ENCODE results near the gene ZNF181.

The ZNF181 gene

GRCh38 chr19:34767951-34768350 lies 33.9 kb downstream of the ZNF181 start:
- Histone ChIP-seq H3K9me3 (ENCODE audit: control insufficient read depth, insufficient read depth, low read length) (no peaks in the 10 kb centered on the region), H3K4me3 (ENCODE audit: low read depth, low read length) (no peak overlapping the region), H3K36me3 (ENCODE audit: control insufficient read depth, insufficient read depth, low read length) (peaks cover 3% of the 10 kb centered on the region), H3K4me1 (ENCODE audit: control insufficient read depth, insufficient read depth, low read length) (no peaks in the 10 kb centered on the region), H3K9ac (ENCODE audit: low read depth, low read length) (no peak overlapping the region), H3K27me3 (ENCODE audit: control insufficient read depth, insufficient read depth, low read length) (peaks cover 8% of the 10 kb centered on the region)

- Histone ChIP-seq H3K4me3 (ENCODE audit: low read depth, low read length) (peak within 1 kb of the TSS; percentile 91), H3K27me3 (ENCODE audit: control insufficient read depth, insufficient read depth, low read length) (peaks cover 10% of the 10 kb centered on the region), H3K9ac (ENCODE audit: low read depth, low read length) (peak within 1 kb of the TSS; percentile 58), H3K4me1 (ENCODE audit: control insufficient read depth, insufficient read depth, low read length) (no peaks in the 10 kb centered on the region), H3K9me3 (ENCODE audit: control insufficient read depth, insufficient read depth, low read length) (no peaks in the 10 kb centered on the region), H3K36me3 (ENCODE audit: control insufficient read depth, insufficient read depth, low read length) (no peaks in the 10 kb centered on the region)
These were observed 38.9 kb downstream of the ZNF181 start, which contains the start of gene ZNF599 for GRCh38 chr19:34772697-34773554. Gene ZNF599 (minus strand): TSS chr19:34773215. CDS start chr19:34772841, 374 bp downstream.

GRCh38 chr19:34773555-34773864 lies 39.5 kb downstream of the ZNF181 start:
- Histone ChIP-seq H3K9ac (ENCODE audit: low read depth, low read length) (no peak overlapping the region), H3K4me3 (ENCODE audit: low read depth, low read length) (peak overlapping the region; percentile 38), H3K36me3 (ENCODE audit: control insufficient read depth, insufficient read depth, low read length) (no peaks in the 10 kb centered on the region), H3K9me3 (ENCODE audit: control insufficient read depth, insufficient read depth, low read length) (no peaks in the 10 kb centered on the region), H3K27me3 (ENCODE audit: control insufficient read depth, insufficient read depth, low read length) (peaks cover 10% of the 10 kb centered on the region), H3K4me1 (ENCODE audit: control insufficient read depth, insufficient read depth, low read length) (no peaks in the 10 kb centered on the region)

GRCh38 chr19:34774857-34775256 lies 40.8 kb downstream of the ZNF181 start:
- no peak overlapping the region for H3K4me3 ChIP-seq (ENCODE audit: low read depth, low read length)
- H3K9me3 ChIP-seq (ENCODE audit: control insufficient read depth, insufficient read depth, low read length), result no peaks in the 10 kb centered on the region
- H3K4me1 ChIP-seq (ENCODE audit: control insufficient read depth, insufficient read depth, low read length), result no peaks in the 10 kb centered on the region
- no peak overlapping the region for H3K9ac ChIP-seq (ENCODE audit: low read depth, low read length)
- H3K36me3 ChIP-seq (ENCODE audit: control insufficient read depth, insufficient read depth, low read length), result no peaks in the 10 kb centered on the region
- peaks cover 10% of the 10 kb centered on the region for H3K27me3 ChIP-seq (ENCODE audit: control insufficient read depth, insufficient read depth, low read length)

- Histone ChIP-seq H3K4me3 (ENCODE audit: low read depth, low read length) (no peak overlapping the region), H3K36me3 (ENCODE audit: control insufficient read depth, insufficient read depth, low read length) (no peaks in the 10 kb centered on the region), H3K9me3 (ENCODE audit: control insufficient read depth, insufficient read depth, low read length) (no peaks in the 10 kb centered on the region), H3K27me3 (ENCODE audit: control insufficient read depth, insufficient read depth, low read length) (peaks cover 2% of the 10 kb centered on the region), H3K9ac (ENCODE audit: low read depth, low read length) (no peak overlapping the region), H3K4me1 (ENCODE audit: control insufficient read depth, insufficient read depth, low read length) (no peaks in the 10 kb centered on the region)
These were observed 44.3 kb downstream of the ZNF181 start for GRCh38 chr19:34778342-34778741.

- Histone ChIP-seq H3K9ac (ENCODE audit: low read depth, low read length) (no peak overlapping the region), H3K4me1 (ENCODE audit: control insufficient read depth, insufficient read depth, low read length) (no peaks in the 10 kb centered on the region), H3K27me3 (ENCODE audit: control insufficient read depth, insufficient read depth, low read length) (no peaks in the 10 kb centered on the region), H3K9me3 (ENCODE audit: control insufficient read depth, insufficient read depth, low read length) (no peaks in the 10 kb centered on the region), H3K36me3 (ENCODE audit: control insufficient read depth, insufficient read depth, low read length) (no peaks in the 10 kb centered on the region), H3K4me3 (ENCODE audit: low read depth, low read length) (no peak overlapping the region)
These were observed 45.6 kb downstream of the ZNF181 start for GRCh38 chr19:34779652-34780051.

GRCh38 chr19:34786236-34786635 lies 52.2 kb downstream of the ZNF181 start:
- H3K9ac ChIP-seq (ENCODE audit: low read depth, low read length), result no peak overlapping the region
- H3K4me1 ChIP-seq (ENCODE audit: control insufficient read depth, insufficient read depth, low read length), result no peaks in the 10 kb centered on the region
- no peaks in the 10 kb centered on the region for H3K36me3 ChIP-seq (ENCODE audit: control insufficient read depth, insufficient read depth, low read length)
- no peak overlapping the region for H3K4me3 ChIP-seq (ENCODE audit: low read depth, low read length)
- peaks cover 2% of the 10 kb centered on the region for H3K9me3 ChIP-seq (ENCODE audit: control insufficient read depth, insufficient read depth, low read length)
- no peaks in the 10 kb centered on the region for H3K27me3 ChIP-seq (ENCODE audit: control insufficient read depth, insufficient read depth, low read length)

GRCh38 chr19:34787059-34787824 lies 53.2 kb downstream of the ZNF181 start:
- no peak overlapping the region for H3K4me3 ChIP-seq (ENCODE audit: low read depth, low read length)
- H3K36me3 ChIP-seq (ENCODE audit: control insufficient read depth, insufficient read depth, low read length), result no peaks in the 10 kb centered on the region
- H3K27me3 ChIP-seq (ENCODE audit: control insufficient read depth, insufficient read depth, low read length), result no peaks in the 10 kb centered on the region
- no peaks in the 10 kb centered on the region for H3K4me1 ChIP-seq (ENCODE audit: control insufficient read depth, insufficient read depth, low read length)
- H3K9me3 ChIP-seq (ENCODE audit: control insufficient read depth, insufficient read depth, low read length), result peaks cover 8% of the 10 kb centered on the region
- H3K9ac ChIP-seq (ENCODE audit: low read depth, low read length), result no peak overlapping the region

GRCh38 chr19:34788074-34788473 lies 54.0 kb downstream of the ZNF181 start:
- Histone ChIP-seq H3K4me3 (ENCODE audit: low read depth, low read length) (no peak overlapping the region), H3K36me3 (ENCODE audit: control insufficient read depth, insufficient read depth, low read length) (no peaks in the 10 kb centered on the region), H3K4me1 (ENCODE audit: control insufficient read depth, insufficient read depth, low read length) (no peaks in the 10 kb centered on the region), H3K27me3 (ENCODE audit: control insufficient read depth, insufficient read depth, low read length) (no peaks in the 10 kb centered on the region), H3K9ac (ENCODE audit: low read depth, low read length) (no peak overlapping the region), H3K9me3 (ENCODE audit: control insufficient read depth, insufficient read depth, low read length) (peaks cover 8% of the 10 kb centered on the region)

GRCh38 chr19:34793565-34793964 lies 59.5 kb downstream of the ZNF181 start:
- Histone ChIP-seq H3K27me3 (ENCODE audit: control insufficient read depth, insufficient read depth, low read length) (no peaks in the 10 kb centered on the region), H3K4me1 (ENCODE audit: control insufficient read depth, insufficient read depth, low read length) (no peaks in the 10 kb centered on the region), H3K4me3 (ENCODE audit: low read depth, low read length) (no peak overlapping the region), H3K36me3 (ENCODE audit: control insufficient read depth, insufficient read depth, low read length) (no peaks in the 10 kb centered on the region), H3K9me3 (ENCODE audit: control insufficient read depth, insufficient read depth, low read length) (peaks cover 8% of the 10 kb centered on the region), H3K9ac (ENCODE audit: low read depth, low read length) (no peak overlapping the region)

- H3K4me1 ChIP-seq (ENCODE audit: control insufficient read depth, insufficient read depth, low read length), result no peaks in the 10 kb centered on the region
- H3K4me3 ChIP-seq (ENCODE audit: low read depth, low read length), result no peak overlapping the region
- H3K9me3 ChIP-seq (ENCODE audit: control insufficient read depth, insufficient read depth, low read length), result peaks cover 8% of the 10 kb centered on the region
These were observed 60.3 kb downstream of the ZNF181 start for GRCh38 chr19:34794066-34794960.

More at GRCh38 chr19:34794066-34794960, 60.3 kb downstream of the ZNF181 start:
- Histone ChIP-seq H3K27me3 (ENCODE audit: control insufficient read depth, insufficient read depth, low read length) (no peaks in the 10 kb centered on the region), H3K36me3 (ENCODE audit: control insufficient read depth, insufficient read depth, low read length) (no peaks in the 10 kb centered on the region), H3K9ac (ENCODE audit: low read depth, low read length) (no peak overlapping the region)

Data from iPS-15b (cell line).